Fibroblast of the aortic adventitia (primary cell): Measurements from ENCODE around the gene FOXF1. TPM values are rescaled to one million over a fixed set of nuclear protein-coding genes. Genes with fewer than 3 reads are reported as not detected.

Source experiments
- DNase-seq: peaks from one replicate; pipeline ENCODE4 v3.0.0-alpha.2; 2010; ENCODE audit warnings: low read depth
- H3K4me3 ChIP-seq: 2 replicates; pipeline ENCODE4 v1.5.1; 2011; ENCODE audit warnings: low read depth, mild to moderate bottlenecking, control low read depth, low read length, moderate library complexity
- CTCF ChIP-seq: IDR thresholded peaks from 2 replicates; pipeline ENCODE4 v1.5.1; 2011; ENCODE audit warnings: mild to moderate bottlenecking, low read length, control low read depth, inconsistent platforms; ENCODE audit not compliant: insufficient read depth
- total RNA-seq: library from RNA; depleted of rRNA; stranded (reverse); fragments of >200 nt; gene quantifications from 2 replicates; pipeline ENCODE4 v1.2.3, GENCODE V29; 2012; ENCODE audit warnings: low replicate concordance

Gene FOXF1
- total RNA-seq, 1 donor = 3.0 TPM

DNA sequence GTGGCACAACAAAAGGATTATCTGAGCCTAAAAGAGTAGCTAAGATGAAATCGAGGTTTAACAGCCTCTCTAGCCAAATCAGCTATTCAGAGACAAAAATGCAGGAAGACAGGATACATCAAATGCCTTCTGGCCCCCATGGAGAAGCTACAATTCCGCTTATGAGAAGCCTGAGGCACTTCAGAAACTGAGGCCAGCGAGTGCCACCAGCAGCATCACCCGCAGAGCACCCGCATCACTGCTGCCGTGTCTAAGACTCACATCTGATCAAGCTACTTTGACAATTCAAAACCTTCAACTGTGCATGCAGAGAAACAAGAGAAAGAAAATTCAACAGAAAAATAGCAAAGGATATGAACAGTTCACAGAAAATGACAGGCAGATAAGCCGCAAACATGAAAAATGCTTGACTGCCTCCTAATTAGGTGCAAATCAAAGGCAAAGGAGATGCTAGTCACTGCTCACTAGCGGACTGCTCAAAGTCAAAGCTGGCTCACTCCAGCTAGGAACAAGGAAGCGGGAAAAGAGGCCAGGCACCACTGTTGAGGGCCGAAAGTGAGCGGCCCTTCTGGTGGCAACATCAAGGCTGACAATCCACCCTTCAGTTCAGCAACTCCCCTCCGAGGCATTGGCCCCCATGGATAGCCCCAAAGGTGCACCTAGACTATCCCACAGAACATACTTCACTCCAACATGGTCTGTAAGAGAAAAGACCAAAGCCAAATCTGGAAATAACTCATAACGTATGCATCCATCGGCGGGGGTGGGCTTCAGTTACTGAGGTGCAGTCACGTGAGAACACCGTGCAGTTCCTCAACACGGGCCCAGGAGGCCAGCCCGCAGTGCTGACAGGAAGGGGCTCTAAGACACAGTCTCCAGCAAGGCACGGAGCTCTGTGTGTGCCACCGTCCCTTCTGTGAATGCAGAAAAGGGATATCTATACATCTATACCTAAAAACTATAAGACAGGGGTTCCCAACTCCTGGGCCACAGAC lies 32.7 kb downstream of the FOXF1 start:
- TF ChIP-seq CTCF = no peak
- no peak overlapping the region for H3K4me3 ChIP-seq
- DNase-seq = no peak

DNA sequence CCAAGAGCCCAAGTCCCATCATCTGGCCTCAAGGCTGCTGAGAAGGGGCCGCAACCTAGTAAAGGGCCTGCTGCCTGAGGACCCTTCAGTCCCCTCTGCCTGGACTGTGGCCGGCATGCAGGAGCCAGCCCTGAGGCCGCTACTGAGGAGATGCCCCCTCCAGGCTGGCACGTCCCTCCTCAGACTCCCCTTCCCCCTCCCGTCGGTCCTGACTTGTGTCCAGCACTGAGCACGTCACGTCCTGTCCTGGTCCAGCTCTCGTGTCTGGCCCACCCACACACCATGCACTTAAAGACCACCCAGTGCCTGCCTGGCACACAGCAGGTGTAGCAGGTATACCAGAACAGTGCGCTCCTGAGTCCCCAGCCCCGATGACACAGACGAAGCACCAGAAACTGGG lies 35.2 kb downstream of the FOXF1 start:
- no peak for DNase-seq
- no peak for TF ChIP-seq CTCF
- no peak overlapping the region for H3K4me3 ChIP-seq

GRCh38 chr16:86545954-86546637 lies 35.8 kb downstream of the FOXF1 start:
- no peak overlapping the region for H3K4me3 ChIP-seq
- TF ChIP-seq CTCF = no peak
- no peak for DNase-seq

DNA sequence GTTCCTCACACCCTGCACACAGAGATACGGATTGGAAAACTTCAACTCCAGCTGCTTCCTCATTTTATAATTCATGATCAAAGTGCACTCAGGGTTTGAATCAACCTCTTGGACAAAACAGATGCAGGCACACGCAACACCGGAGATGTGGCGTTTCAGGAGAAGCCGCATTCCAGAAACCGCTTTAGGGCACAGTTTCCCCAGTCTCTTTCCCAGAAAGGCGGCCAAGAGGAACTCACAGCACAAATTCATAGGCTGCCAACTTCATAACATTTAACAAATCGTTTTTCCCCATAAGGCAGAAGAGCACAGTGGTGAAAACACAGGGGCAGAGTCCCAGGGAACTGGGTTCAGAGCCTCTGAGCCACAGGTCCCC lies 36.3 kb downstream of the FOXF1 start:
- TF ChIP-seq CTCF = no peak
- no peak overlapping the region for H3K4me3 ChIP-seq
- no peak for DNase-seq

DNA sequence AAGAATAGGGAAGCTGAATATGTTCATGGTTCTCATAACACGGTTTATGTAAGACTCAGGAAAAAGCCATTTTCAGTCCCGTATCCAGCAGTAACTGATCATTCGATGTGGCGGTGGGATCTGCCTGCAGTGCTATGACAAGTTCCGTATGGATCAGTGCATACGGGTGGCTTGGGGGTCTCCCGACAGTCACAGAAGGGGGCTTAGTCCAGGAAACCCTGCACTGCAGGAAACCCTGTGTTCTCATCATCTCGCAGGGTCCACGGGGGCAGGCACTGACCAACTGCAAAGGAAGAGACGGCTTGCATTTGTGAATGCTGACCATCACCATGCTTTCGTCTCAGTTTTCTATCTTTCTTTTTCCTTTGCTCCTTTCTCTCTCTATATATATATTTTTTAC lies 37.0 kb downstream of the FOXF1 start:
- no peak for TF ChIP-seq CTCF
- no peak overlapping the region for H3K4me3 ChIP-seq
- DNase-seq = no peak

DNA sequence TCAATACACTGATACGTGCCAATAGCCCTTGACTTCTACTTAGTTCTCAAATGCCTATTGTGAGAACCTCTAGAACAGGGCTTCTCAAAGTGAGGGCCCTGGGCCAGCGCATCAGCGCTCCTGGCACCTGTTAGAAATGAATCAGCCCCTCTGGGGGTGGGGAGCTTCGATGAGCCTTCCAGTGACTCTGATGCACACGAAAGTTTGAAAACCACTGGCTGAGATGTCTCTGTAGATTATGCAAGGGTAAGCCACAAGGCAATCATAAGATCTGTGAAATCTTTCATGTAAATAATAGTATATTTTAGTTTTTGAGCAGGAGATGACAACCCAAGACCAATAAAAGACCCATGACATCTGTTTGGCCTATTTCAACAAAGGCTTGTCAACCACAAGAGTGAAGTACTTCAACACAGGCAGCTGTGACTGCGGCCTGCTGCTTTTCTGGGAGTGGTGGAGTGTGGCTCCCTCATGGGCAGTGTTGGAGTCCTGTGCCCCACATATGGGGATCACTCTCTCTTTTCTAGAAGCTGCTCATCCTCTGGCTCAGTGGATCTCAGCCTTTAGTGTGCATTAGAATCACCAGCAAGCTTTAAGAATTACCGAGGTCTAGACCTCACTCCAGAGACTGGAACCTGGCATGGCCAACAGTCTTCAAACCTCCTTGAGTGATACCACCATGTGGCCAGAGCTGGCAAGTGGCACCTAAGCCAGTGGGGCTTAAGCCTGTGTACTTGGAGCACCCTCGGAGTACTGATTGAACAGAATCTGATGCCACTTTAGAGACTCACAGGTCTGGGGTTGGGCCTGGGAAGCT lies 39.0 kb downstream of the FOXF1 start:
- TF ChIP-seq CTCF = no peak
- H3K4me3 ChIP-seq = no peak overlapping the region
- DNase-seq = no peak
